ENCODE results near the gene NOX5. TPM values are rescaled to one million over a fixed set of nuclear protein-coding genes. Genes with fewer than 3 reads are reported as not detected.

The NOX5 gene
- total RNA-seq, 1 experiment from 2014 or later = 0.91 TPM

DNA sequence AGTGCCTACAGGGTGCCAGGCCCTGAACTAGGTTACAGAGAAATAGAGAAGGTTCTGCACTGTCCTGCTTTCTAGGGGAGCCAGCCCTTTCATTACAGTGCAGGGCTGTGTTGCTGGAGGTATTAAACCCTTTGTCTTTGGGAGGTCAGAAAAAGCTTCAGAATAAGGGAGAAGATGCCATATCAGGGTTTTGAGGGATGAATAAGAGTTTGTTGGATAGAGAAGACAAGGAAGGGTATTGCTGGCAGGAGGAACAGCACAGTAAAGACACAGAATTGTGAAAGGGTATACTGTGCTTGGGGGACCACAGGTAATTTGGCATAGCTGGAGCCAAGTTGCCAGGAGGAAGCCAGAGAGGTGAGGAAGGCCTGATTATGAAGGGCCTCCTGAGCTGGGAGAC is 23.0 kb downstream of the NOX5 start:
- no peak for DNase-seq (ENCODE audit: low read depth, low spot score)
- POLR2A ChIA-PET = no interaction called here
- no peaks in the 10 kb centered on the region for H3K79me2 ChIP-seq (ENCODE audit: insufficient read depth, low read length)
- no peak overlapping the region for H3K4me2 ChIP-seq (ENCODE audit: low read length)
- RAD21 ChIA-PET (ENCODE audit: low non-redundant PET in 1 of 2, low total read pairs in 2 of 2, uncharacterized antibody in 2 of 2, unreplicated experiment in 2 of 2) = no interaction called here
- no peaks in the 10 kb centered on the region for H3K27me3 ChIP-seq (ENCODE audit: insufficient read depth, low read length)
- no peak overlapping the region for H3K27ac ChIP-seq (ENCODE audit: low read depth, low read length)
- intact Hi-C loops (cut with micrococcal nuclease) = no loop called here
- H3K36me3 ChIP-seq (ENCODE audit: control insufficient read depth in 1 of 2, insufficient read depth in 2 of 2, low read length in 2 of 2) = no peaks in the 10 kb centered on the region
- H3K4me1 ChIP-seq (ENCODE audit: control insufficient read depth in 1 of 2, insufficient read depth in 2 of 2, low read length in 2 of 2) = peaks cover 2 to 33% of the 10 kb centered on the region in 2 experiments; a peak in 3 of 4 replicates
- H3K9me2 ChIP-seq (ENCODE audit: insufficient read depth) = no peaks in the 10 kb centered on the region
- H2AFZ ChIP-seq (ENCODE audit: low read depth, low read length, poor library complexity, severe bottlenecking) = no peak overlapping the region
- H3K9me3 ChIP-seq (ENCODE audit: control insufficient read depth in 1 of 2, insufficient read depth in 1 of 2, low read depth in 1 of 2, low read length in 2 of 2) = no peaks in the 10 kb centered on the region
- H3K4me3 ChIP-seq (replicated peaks in 1 of 2; ENCODE audit: low read depth in 1 of 2, low read length in 2 of 2) = no peak overlapping the region
- TF ChIP-seq TCF7L2 (IDR thresholded peaks at IDR 0.05; ENCODE audit: borderline replicate concordance, extremely low read depth, insufficient read depth, insufficient read length) (no peak), EZH2phosphoT487 (IDR thresholded peaks at IDR 0.05; ENCODE audit: borderline replicate concordance) (no peak), SRF (IDR thresholded peaks at IDR 0.05; ENCODE audit: low read depth) (no peak)
- TF ChIP-seq, protein P1, sequence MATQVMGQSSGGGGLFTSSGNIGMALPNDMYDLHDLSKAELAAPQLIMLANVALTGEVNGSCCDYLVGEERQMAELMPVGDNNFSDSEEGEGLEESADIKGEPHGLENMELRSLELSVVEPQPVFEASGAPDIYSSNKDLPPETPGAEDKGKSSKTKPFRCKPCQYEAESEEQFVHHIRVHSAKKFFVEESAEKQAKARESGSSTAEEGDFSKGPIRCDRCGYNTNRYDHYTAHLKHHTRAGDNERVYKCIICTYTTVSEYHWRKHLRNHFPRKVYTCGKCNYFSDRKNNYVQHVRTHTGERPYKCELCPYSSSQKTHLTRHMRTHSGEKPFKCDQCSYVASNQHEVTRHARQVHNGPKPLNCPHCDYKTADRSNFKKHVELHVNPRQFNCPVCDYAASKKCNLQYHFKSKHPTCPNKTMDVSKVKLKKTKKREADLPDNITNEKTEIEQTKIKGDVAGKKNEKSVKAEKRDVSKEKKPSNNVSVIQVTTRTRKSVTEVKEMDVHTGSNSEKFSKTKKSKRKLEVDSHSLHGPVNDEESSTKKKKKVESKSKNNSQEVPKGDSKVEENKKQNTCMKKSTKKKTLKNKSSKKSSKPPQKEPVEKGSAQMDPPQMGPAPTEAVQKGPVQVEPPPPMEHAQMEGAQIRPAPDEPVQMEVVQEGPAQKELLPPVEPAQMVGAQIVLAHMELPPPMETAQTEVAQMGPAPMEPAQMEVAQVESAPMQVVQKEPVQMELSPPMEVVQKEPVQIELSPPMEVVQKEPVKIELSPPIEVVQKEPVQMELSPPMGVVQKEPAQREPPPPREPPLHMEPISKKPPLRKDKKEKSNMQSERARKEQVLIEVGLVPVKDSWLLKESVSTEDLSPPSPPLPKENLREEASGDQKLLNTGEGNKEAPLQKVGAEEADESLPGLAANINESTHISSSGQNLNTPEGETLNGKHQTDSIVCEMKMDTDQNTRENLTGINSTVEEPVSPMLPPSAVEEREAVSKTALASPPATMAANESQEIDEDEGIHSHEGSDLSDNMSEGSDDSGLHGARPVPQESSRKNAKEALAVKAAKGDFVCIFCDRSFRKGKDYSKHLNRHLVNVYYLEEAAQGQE (IDR thresholded peaks at IDR 0.05; ENCODE audit: low read depth) = no peak
- no peaks in the 10 kb centered on the region for H4K20me1 ChIP-seq (ENCODE audit: insufficient read depth)
- no peak for ATAC-seq
- H3K9ac ChIP-seq (ENCODE audit: low read length) = no peak overlapping the region
- CTCF ChIA-PET = no interaction called here
- no TSS peak for BruUV-seq (replicated peaks)

DNA sequence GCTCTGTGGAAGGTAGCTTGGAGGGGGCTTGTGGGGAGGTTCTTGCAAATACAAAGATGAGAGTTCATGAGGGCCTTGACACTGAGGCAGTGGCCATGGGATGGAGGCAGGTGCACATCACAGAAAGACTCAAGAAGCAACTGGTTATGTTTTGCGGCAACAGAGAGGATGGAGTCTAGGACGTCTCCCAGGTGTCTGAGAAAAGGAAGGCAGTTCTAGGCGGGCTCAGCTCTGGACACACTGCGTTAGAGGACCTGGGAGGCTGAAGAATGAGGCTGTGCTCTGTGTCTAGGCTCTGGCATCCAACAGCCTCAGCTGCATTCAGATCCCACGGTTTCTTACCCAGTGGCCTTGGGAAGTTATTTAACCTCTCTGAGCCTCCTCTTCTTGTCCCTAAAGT is 23.5 kb downstream of the NOX5 start:
- Histone ChIP-seq H3K79me2 (ENCODE audit: insufficient read depth, low read length) (no peaks in the 10 kb centered on the region), H3K27me3 (ENCODE audit: insufficient read depth, low read length) (no peaks in the 10 kb centered on the region), H3K27ac (ENCODE audit: low read depth, low read length) (no peak overlapping the region), H3K4me3 (replicated peaks in 1 of 2; ENCODE audit: low read depth in 1 of 2, low read length in 2 of 2) (no peak overlapping the region), H3K4me2 (ENCODE audit: low read length) (no peak overlapping the region), H3K4me1 (ENCODE audit: control insufficient read depth in 1 of 2, insufficient read depth in 2 of 2, low read length in 2 of 2) (peaks cover 0 to 28% of the 10 kb centered on the region in 2 experiments; a peak in 2 of 4 replicates), H3K9me2 (ENCODE audit: insufficient read depth) (no peaks in the 10 kb centered on the region), H4K20me1 (ENCODE audit: insufficient read depth) (no peaks in the 10 kb centered on the region), H2AFZ (ENCODE audit: low read depth, low read length, poor library complexity, severe bottlenecking) (no peak overlapping the region), H3K9me3 (ENCODE audit: control insufficient read depth in 1 of 2, insufficient read depth in 1 of 2, low read depth in 1 of 2, low read length in 2 of 2) (no peaks in the 10 kb centered on the region), H3K9ac (ENCODE audit: low read length) (no peak overlapping the region), H3K36me3 (ENCODE audit: control insufficient read depth in 1 of 2, insufficient read depth in 2 of 2, low read length in 2 of 2) (no peaks in the 10 kb centered on the region)
- DNase-seq (ENCODE audit: low read depth, low spot score) (no peak), ATAC-seq (no peak)
- intact Hi-C loops (cut with micrococcal nuclease) = no loop called here
- CTCF ChIA-PET = no interaction called here
- no TSS peak for BruUV-seq (replicated peaks)
- RAD21 ChIA-PET (ENCODE audit: low non-redundant PET in 1 of 2, low total read pairs in 2 of 2, uncharacterized antibody in 2 of 2, unreplicated experiment in 2 of 2) = no interaction called here
- POLR2A ChIA-PET = no interaction called here
- TF ChIP-seq JUND (IDR thresholded peaks at IDR 0.05) = no peak
- TF ChIP-seq SRF (IDR thresholded peaks at IDR 0.05; ENCODE audit: low read depth) = no peak
- TF ChIP-seq, protein P2, sequence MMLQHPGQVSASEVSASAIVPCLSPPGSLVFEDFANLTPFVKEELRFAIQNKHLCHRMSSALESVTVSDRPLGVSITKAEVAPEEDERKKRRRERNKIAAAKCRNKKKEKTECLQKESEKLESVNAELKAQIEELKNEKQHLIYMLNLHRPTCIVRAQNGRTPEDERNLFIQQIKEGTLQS (IDR thresholded peaks at IDR 0.05) = no peak
- TF ChIP-seq EZH2 (IDR thresholded peaks at IDR 0.05) = no peak
- no peak for TF ChIP-seq SIN3A (IDR thresholded peaks at IDR 0.05; ENCODE audit: low read depth)
- TF ChIP-seq, protein P1 (IDR thresholded peaks at IDR 0.05; ENCODE audit: low read depth) = no peak
- no peak for TF ChIP-seq EZH2phosphoT487 (IDR thresholded peaks at IDR 0.05; ENCODE audit: borderline replicate concordance)
- TF ChIP-seq ELF1 (IDR thresholded peaks at IDR 0.05; ENCODE audit: borderline replicate concordance, low read depth) = no peak
- TF ChIP-seq SP1 (IDR thresholded peaks at IDR 0.05; ENCODE audit: low read depth) = no peak
- no peak for TF ChIP-seq POLR2A (IDR thresholded peaks at IDR 0.05; ENCODE audit: borderline replicate concordance, extremely low read depth, insufficient read depth, insufficient read length)
- TF ChIP-seq EGR1 (IDR thresholded peaks at IDR 0.05; ENCODE audit: low read depth) = no peak
- no peak for TF ChIP-seq ZFX (IDR thresholded peaks at IDR 0.05)
- no peak for TF ChIP-seq CEBPB (IDR thresholded peaks at IDR 0.05; ENCODE audit: low read depth)
- TF ChIP-seq CBX3 (IDR thresholded peaks at IDR 0.05; ENCODE audit: low read depth) = no peak
- no peak for TF ChIP-seq TCF7L2 (IDR thresholded peaks at IDR 0.05; ENCODE audit: borderline replicate concordance, extremely low read depth, insufficient read depth, insufficient read length)
- no peak for TF ChIP-seq RAD21 (IDR thresholded peaks at IDR 0.05; ENCODE audit: low read depth)
